HCT116 (cell line): ENCODE data around the gene GABBR2. TPM values are rescaled to one million over a fixed set of nuclear protein-coding genes. Genes with fewer than 3 reads are reported as not detected.

Source experiments
- ATAC-seq: fragments of 200-7000 bp; cut with Tn5 transposase; 2 replicates; pipeline ENCODE4 v1.9.1; 2020; ENCODE audit warnings: mild to moderate bottlenecking, moderate library complexity
- BruUV-seq: library from RNA; stranded (reverse); fragments of 400-500 nt; replicated peaks from 2 replicates; lab custom pipeline; 2021; lab: Mats Ljungman, UMichigan
- CTCF ChIA-PET: fragments of 300-600 bp; sonication (Branson Sonifier 250); formaldehyde crosslinking; loops from one replicate; lab custom pipeline; 2021; ENCODE audit warnings: antibody characterized with exemption; lab: Charles Lee
- POLR2A ChIA-PET: fragments of 300-600, 350-600 bp; sonication (Branson Sonifier 250); formaldehyde crosslinking; loops from one replicate; lab custom pipeline; 2021; ENCODE audit warnings: antibody characterized with exemption; lab: Charles Lee
- RAD21 ChIA-PET, 2 experiments: fragments of 300-600 bp; sonication (Branson Sonifier 250); formaldehyde crosslinking; loops; one replicate each; lab custom pipeline; 2023; ENCODE audit warnings: low total read pairs in 2 of 2; ENCODE audit not compliant: uncharacterized antibody in 2 of 2, unreplicated experiment in 2 of 2, low non-redundant PET in 1 of 2; lab: Charles Lee
- DNase-seq: peaks from one replicate; pipeline ENCODE4 v3.0.0-alpha.2; 2010; ENCODE audit warnings: low read depth, low spot score
- H2AFZ ChIP-seq: fragments of 200-600 bp; shearing (Covaris generic), sonication (generic); 2 replicates; pipeline ENCODE4 v1.6.1; 2017; ENCODE audit warnings: low read depth, mixed run types, mixed read lengths, antibody characterized with exemption, low read length; ENCODE audit not compliant: poor library complexity, severe bottlenecking
- H3K27ac ChIP-seq: 2 replicates; pipeline ENCODE4 v1.5.1; 2012; ENCODE audit warnings: low read depth, low read length
- H3K27me3 ChIP-seq: fragments of 200-600 bp; sonication (generic); 2 replicates; pipeline ENCODE4 v1.6.1; 2016; ENCODE audit warnings: mixed run types, low read length, mixed read lengths; ENCODE audit not compliant: insufficient read depth
- H3K36me3 ChIP-seq, 2 experiments: fragments of 200-500 bp in 1 of 2; fragments of 200-600 bp in 1 of 2; sonication (Bioruptor generic) in 1 of 2; sonication (generic) in 1 of 2; 2 replicates each; pipeline versions ENCODE4 v1.5.1 to v1.6.1; 2014 to 2016; ENCODE audit warnings: low read length in 2 of 2, inconsistent platforms in 1 of 2, mixed read lengths in 1 of 2, mixed run types in 1 of 2; ENCODE audit not compliant: insufficient read depth in 2 of 2, control insufficient read depth in 1 of 2
- H3K4me1 ChIP-seq, 2 experiments: fragments of 200-600 bp in 1 of 2; sonication (generic) in 1 of 2; 2 replicates each; pipeline versions ENCODE4 v1.5.1 to v1.6.1; 2012 to 2017; ENCODE audit warnings: low read length in 2 of 2, inconsistent platforms in 1 of 2, mild to moderate bottlenecking in 1 of 2, mixed read lengths in 1 of 2, mixed run types in 1 of 2, moderate library complexity in 1 of 2; ENCODE audit not compliant: insufficient read depth in 2 of 2, control insufficient read depth in 1 of 2
- H3K4me2 ChIP-seq: fragments of 200-600 bp; sonication (generic); 2 replicates; pipeline ENCODE4 v1.6.1; 2017; ENCODE audit warnings: mixed run types, low read length, mixed read lengths
- H3K4me3 ChIP-seq, 2 experiments: fragments of 200-600 bp in 1 of 2; sonication (generic) in 1 of 2; replicated peaks in 1 of 2; 2 replicates each; pipeline ENCODE4 v1.5.1; 2011 to 2016; ENCODE audit warnings: low read length in 2 of 2, control low read depth in 1 of 2, low read depth in 1 of 2, mild to moderate bottlenecking in 1 of 2, mixed read lengths in 1 of 2, mixed run types in 1 of 2
- H3K79me2 ChIP-seq: fragments of 200-600 bp; sonication (generic); 2 replicates; pipeline ENCODE4 v1.6.1; 2017; ENCODE audit warnings: mild to moderate bottlenecking, mixed run types, low read length, moderate library complexity, mixed read lengths; ENCODE audit not compliant: insufficient read depth
- H3K9ac ChIP-seq: fragments of 200-600 bp; sonication (generic); 2 replicates; pipeline ENCODE4 v1.6.1; 2016; ENCODE audit warnings: low read length, mixed read lengths
- H3K9me2 ChIP-seq: fragments of 200-600 bp; sonication (generic), shearing (Covaris generic); 2 replicates; pipeline ENCODE4 v1.6.1; 2017; ENCODE audit warnings: mixed run types, mild to moderate bottlenecking, moderate library complexity; ENCODE audit not compliant: insufficient read depth
- H3K9me3 ChIP-seq, 2 experiments: fragments of 200-500 bp in 1 of 2; fragments of 200-600 bp in 1 of 2; sonication (Bioruptor generic) in 1 of 2; sonication (generic) in 1 of 2; 2 replicates each; pipeline ENCODE4 v1.6.1; 2014 to 2017; ENCODE audit warnings: low read length in 2 of 2, mixed read lengths in 2 of 2, inconsistent platforms in 1 of 2, low read depth in 1 of 2, mild to moderate bottlenecking in 1 of 2, mixed run types in 1 of 2, moderate library complexity in 1 of 2; ENCODE audit not compliant: control insufficient read depth in 1 of 2, insufficient read depth in 1 of 2
- H4K20me1 ChIP-seq: fragments of 200-600 bp; sonication (generic), shearing (Covaris generic); 2 replicates; pipeline ENCODE4 v1.6.1; 2017; ENCODE audit warnings: mixed run types, mild to moderate bottlenecking, moderate library complexity; ENCODE audit not compliant: insufficient read depth
- CBX3 ChIP-seq: IDR thresholded peaks from 2 replicates; pipeline ENCODE4 v1.6.1; 2012; ENCODE audit warnings: low read depth
- EGR1 ChIP-seq: IDR thresholded peaks from 2 replicates; pipeline ENCODE4 v1.6.1; 2012; ENCODE audit warnings: low read depth
- ELF1 ChIP-seq: IDR thresholded peaks from 2 replicates; pipeline ENCODE4 v1.6.1; 2012; ENCODE audit warnings: low read depth, borderline replicate concordance
- EZH2phosphoT487 ChIP-seq: fragments of 200-600 bp; IDR thresholded peaks from 2 replicates; pipeline ENCODE4 v1.6.1; 2018; ENCODE audit warnings: antibody characterized with exemption, borderline replicate concordance
- JUND ChIP-seq: IDR thresholded peaks from 2 replicates; pipeline ENCODE4 v1.6.1; 2012
- POLR2A ChIP-seq: IDR thresholded peaks from 2 replicates; pipeline ENCODE4 v1.7.0; 2011; ENCODE audit warnings: borderline replicate concordance; ENCODE audit not compliant: insufficient read depth, insufficient read length; ENCODE audit errors: extremely low read depth
- POLR2AphosphoS5 ChIP-seq: IDR thresholded peaks from 2 replicates; pipeline ENCODE4 v1.6.1; 2011; ENCODE audit warnings: mild to moderate bottlenecking, low read depth, low read length, moderate library complexity
- RAD21 ChIP-seq: IDR thresholded peaks from 2 replicates; pipeline ENCODE4 v1.6.1; 2012; ENCODE audit warnings: low read depth, mild to moderate bottlenecking
- SIN3A ChIP-seq: IDR thresholded peaks from 2 replicates; pipeline ENCODE4 v1.6.1; 2012; ENCODE audit warnings: low read depth
- SP1 ChIP-seq: IDR thresholded peaks from 2 replicates; pipeline ENCODE4 v1.6.1; 2012; ENCODE audit warnings: low read depth
- TCF7L2 ChIP-seq: IDR thresholded peaks from 2 replicates; pipeline ENCODE4 v1.7.0; 2011; ENCODE audit warnings: borderline replicate concordance, inconsistent platforms; ENCODE audit not compliant: insufficient read depth, insufficient read length; ENCODE audit errors: extremely low read depth
- YY1 ChIP-seq: IDR thresholded peaks from 2 replicates; pipeline ENCODE4 v1.6.1; 2011; ENCODE audit warnings: low read length, low read depth, moderate library complexity, mild to moderate bottlenecking; ENCODE audit not compliant: insufficient replicate concordance; ENCODE audit errors: extremely low read depth
- ZFX ChIP-seq: fragments of 450-650 bp; IDR thresholded peaks from 2 replicates; pipeline ENCODE4 v1.6.1; 2017
- ZNF274 ChIP-seq: fragments of 200-500 bp; sonication (Bioruptor generic); IDR thresholded peaks from 2 replicates; pipeline ENCODE4 v1.6.1; 2014; ENCODE audit warnings: mild to moderate bottlenecking, low read depth, low read length, inconsistent platforms
- intact Hi-C: fragments of 100-400 bp; cut with micrococcal nuclease; formaldehyde crosslinking; loops from 2 replicates; pipeline ENCODE4 v1.10.0; 2022
- total RNA-seq: library from RNA; stranded (reverse); gene quantifications from one replicate; pipeline ENCODE4 v1.2.1, GENCODE V29; 2021; ENCODE audit not compliant: unreplicated experiment
- TF ChIP-seq, protein P1 (sequence below): IDR thresholded peaks from 2 replicates; pipeline ENCODE4 v1.6.1; 2011; ENCODE audit warnings: mild to moderate bottlenecking, low read length, moderate library complexity; ENCODE audit not compliant: insufficient replicate concordance; ENCODE audit errors: extremely low read depth
- TF ChIP-seq, protein P2 (sequence below): IDR thresholded peaks from 2 replicates; pipeline ENCODE4 v1.6.1; 2012; ENCODE audit warnings: low read depth
- TF ChIP-seq, protein P3 (sequence below), 3 experiments: fragments of 200-600 bp in 1 of 3; sonication (generic) in 1 of 3; IDR thresholded peaks in 2 of 3; conservative IDR thresholded peaks in 1 of 3; 2 replicates each; pipeline ENCODE4 v1.5.1; 2012 to 2017; ENCODE audit warnings: low read depth in 2 of 3, low read length in 2 of 3, antibody characterized with exemption in 1 of 3, borderline replicate concordance in 1 of 3, control low read depth in 1 of 3, mild to moderate bottlenecking in 1 of 3, mixed read lengths in 1 of 3, mixed run types in 1 of 3, moderate library complexity in 1 of 3; ENCODE audit not compliant: insufficient read depth in 1 of 3
- TF ChIP-seq, protein P4 (sequence below): IDR thresholded peaks from 2 replicates; pipeline ENCODE4 v1.6.1; 2012

The GABBR2 gene
- total RNA-seq, 1 experiment from 2014 or later, result 0.15 TPM

DNA sequence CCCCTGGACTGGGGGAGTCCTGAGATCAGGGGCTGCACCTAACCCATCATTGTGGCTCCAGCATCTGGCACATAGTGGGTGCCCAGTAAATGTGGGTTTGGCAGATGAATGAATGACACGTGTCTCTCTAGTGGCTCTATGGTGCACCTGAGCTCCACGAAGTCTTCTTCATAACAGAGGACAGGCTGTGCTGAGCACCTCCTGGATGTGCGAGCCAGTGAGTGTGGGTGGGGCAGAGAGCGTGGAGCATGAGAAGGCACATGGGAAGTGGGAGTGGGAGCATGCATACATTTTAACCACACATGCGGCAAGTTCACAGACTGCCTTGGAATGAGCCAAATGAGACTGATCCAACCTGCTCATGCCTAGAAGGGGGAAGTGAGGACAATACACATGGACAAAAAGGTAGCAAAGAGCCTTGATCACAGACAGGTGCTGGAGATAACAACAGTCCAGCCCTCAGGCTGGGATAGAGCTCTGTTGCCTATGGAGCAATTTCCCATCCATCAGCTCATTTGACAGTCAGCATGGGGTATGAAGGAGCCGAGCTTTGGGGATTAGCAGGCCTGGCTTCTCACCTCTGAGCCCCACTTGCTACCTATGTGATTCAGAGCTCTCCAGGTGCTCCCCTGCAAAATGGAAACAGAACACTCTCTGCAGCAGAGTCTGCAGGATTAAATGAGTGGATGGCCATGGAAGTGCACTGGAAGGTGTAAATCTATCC is 377.0 kb downstream of the GABBR2 start:
- H3K4me3 ChIP-seq, result no peak overlapping the region
- no peaks in the 10 kb centered on the region for H3K9me3 ChIP-seq
- no TSS peak for BruUV-seq
- no peak for TF ChIP-seq RAD21
- no peak for TF ChIP-seq SIN3A
- TF ChIP-seq TCF7L2, result no peak
- TF ChIP-seq JUND, result no peak
- no peak for TF ChIP-seq POLR2AphosphoS5
- no peak for TF ChIP-seq SP1
- no peak for TF ChIP-seq CBX3
- no peak for TF ChIP-seq POLR2A
- TF ChIP-seq YY1, result no peak
- TF ChIP-seq ELF1, result no peak
- TF ChIP-seq EGR1, result no peak
- TF ChIP-seq, protein P1, sequence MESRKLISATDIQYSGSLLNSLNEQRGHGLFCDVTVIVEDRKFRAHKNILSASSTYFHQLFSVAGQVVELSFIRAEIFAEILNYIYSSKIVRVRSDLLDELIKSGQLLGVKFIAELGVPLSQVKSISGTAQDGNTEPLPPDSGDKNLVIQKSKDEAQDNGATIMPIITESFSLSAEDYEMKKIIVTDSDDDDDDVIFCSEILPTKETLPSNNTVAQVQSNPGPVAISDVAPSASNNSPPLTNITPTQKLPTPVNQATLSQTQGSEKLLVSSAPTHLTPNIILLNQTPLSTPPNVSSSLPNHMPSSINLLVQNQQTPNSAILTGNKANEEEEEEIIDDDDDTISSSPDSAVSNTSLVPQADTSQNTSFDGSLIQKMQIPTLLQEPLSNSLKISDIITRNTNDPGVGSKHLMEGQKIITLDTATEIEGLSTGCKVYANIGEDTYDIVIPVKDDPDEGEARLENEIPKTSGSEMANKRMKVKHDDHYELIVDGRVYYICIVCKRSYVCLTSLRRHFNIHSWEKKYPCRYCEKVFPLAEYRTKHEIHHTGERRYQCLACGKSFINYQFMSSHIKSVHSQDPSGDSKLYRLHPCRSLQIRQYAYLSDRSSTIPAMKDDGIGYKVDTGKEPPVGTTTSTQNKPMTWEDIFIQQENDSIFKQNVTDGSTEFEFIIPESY, result no peak
- TF ChIP-seq, protein P2, sequence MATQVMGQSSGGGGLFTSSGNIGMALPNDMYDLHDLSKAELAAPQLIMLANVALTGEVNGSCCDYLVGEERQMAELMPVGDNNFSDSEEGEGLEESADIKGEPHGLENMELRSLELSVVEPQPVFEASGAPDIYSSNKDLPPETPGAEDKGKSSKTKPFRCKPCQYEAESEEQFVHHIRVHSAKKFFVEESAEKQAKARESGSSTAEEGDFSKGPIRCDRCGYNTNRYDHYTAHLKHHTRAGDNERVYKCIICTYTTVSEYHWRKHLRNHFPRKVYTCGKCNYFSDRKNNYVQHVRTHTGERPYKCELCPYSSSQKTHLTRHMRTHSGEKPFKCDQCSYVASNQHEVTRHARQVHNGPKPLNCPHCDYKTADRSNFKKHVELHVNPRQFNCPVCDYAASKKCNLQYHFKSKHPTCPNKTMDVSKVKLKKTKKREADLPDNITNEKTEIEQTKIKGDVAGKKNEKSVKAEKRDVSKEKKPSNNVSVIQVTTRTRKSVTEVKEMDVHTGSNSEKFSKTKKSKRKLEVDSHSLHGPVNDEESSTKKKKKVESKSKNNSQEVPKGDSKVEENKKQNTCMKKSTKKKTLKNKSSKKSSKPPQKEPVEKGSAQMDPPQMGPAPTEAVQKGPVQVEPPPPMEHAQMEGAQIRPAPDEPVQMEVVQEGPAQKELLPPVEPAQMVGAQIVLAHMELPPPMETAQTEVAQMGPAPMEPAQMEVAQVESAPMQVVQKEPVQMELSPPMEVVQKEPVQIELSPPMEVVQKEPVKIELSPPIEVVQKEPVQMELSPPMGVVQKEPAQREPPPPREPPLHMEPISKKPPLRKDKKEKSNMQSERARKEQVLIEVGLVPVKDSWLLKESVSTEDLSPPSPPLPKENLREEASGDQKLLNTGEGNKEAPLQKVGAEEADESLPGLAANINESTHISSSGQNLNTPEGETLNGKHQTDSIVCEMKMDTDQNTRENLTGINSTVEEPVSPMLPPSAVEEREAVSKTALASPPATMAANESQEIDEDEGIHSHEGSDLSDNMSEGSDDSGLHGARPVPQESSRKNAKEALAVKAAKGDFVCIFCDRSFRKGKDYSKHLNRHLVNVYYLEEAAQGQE, result no peak
- TF ChIP-seq ZNF274, result no peak
- TF ChIP-seq, protein P3, sequence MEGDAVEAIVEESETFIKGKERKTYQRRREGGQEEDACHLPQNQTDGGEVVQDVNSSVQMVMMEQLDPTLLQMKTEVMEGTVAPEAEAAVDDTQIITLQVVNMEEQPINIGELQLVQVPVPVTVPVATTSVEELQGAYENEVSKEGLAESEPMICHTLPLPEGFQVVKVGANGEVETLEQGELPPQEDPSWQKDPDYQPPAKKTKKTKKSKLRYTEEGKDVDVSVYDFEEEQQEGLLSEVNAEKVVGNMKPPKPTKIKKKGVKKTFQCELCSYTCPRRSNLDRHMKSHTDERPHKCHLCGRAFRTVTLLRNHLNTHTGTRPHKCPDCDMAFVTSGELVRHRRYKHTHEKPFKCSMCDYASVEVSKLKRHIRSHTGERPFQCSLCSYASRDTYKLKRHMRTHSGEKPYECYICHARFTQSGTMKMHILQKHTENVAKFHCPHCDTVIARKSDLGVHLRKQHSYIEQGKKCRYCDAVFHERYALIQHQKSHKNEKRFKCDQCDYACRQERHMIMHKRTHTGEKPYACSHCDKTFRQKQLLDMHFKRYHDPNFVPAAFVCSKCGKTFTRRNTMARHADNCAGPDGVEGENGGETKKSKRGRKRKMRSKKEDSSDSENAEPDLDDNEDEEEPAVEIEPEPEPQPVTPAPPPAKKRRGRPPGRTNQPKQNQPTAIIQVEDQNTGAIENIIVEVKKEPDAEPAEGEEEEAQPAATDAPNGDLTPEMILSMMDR (IDR thresholded peaks at IDR 0.05 in 2 of 3, conservative IDR thresholded peaks at IDR 0.05 in 1 of 3; ENCODE audit: borderline replicate concordance in 1 of 3, insufficient read depth in 1 of 3, low read depth in 2 of 3, low read length in 2 of 3), result no peak
- no peak for TF ChIP-seq ZFX
- TF ChIP-seq EZH2phosphoT487, result no peak
- TF ChIP-seq, protein P4, sequence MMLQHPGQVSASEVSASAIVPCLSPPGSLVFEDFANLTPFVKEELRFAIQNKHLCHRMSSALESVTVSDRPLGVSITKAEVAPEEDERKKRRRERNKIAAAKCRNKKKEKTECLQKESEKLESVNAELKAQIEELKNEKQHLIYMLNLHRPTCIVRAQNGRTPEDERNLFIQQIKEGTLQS, result no peak
- TF ChIP-seq, all 23 proteins: peak for 0
- CTCF ChIA-PET, result no interaction called here
- Histone ChIP-seq H3K27me3 (peaks cover 4% of the 10 kb centered on the region; the same call in 1 of the 2 replicates), H4K20me1 (no peaks in the 10 kb centered on the region), H2AFZ (no peak overlapping the region), H3K36me3 (no peaks in the 10 kb centered on the region), H3K27ac (no peak overlapping the region), H3K9me2 (no peaks in the 10 kb centered on the region), H3K4me1 (peaks cover 12 to 18% of the 10 kb centered on the region in 2 experiments; a peak in 3 of 4 replicates), H3K4me2 (no peak overlapping the region), H3K9ac (no peak overlapping the region), H3K79me2 (no peaks in the 10 kb centered on the region)
- ATAC-seq, result no peak
- RAD21 ChIA-PET, result no interaction called here
- DNase-seq, result no peak
- POLR2A ChIA-PET, result no interaction called here
- intact Hi-C loops, result no loop called here
